ENCODE measurements around the gene SOX30. TPM values are rescaled to one million over a fixed set of nuclear protein-coding genes. Genes with fewer than 3 reads are reported as not detected.

Gene SOX30
- total RNA-seq, 4 donors from 2014 or later = 0.16 to 0.19 TPM; not detected in 2

GRCh38 chr5:157658893-157659292 lies 6.7 kb upstream of the SOX30 start:
- Histone ChIP-seq H3K9me3 (peaks cover 0 to 7% (median 0%) of the 10 kb centered on the region in 3 donors), H3K4me3 (no peak overlapping the region), H3K27ac (no peak overlapping the region), H3K4me1 (no peaks in the 10 kb centered on the region), H3K27me3 (no peaks in the 10 kb centered on the region), H3K36me3 (peaks cover 0 to 7% of the 10 kb centered on the region in 2 donors)
- WGBS, 2 donors (ENCODE audit: low coverage in 1 of 2) = 61 to 100% methylated on average over 1 of the region's 1 CpG
- ATAC-seq = no peak
- no peak for TF ChIP-seq POLR2A (IDR thresholded peaks at IDR 0.05)
- TF ChIP-seq CTCF (IDR thresholded peaks at IDR 0.05) = no peak
- TF ChIP-seq POLR2AphosphoS5 (IDR thresholded peaks at IDR 0.05) = no peak
- no peak for TF ChIP-seq EP300 (IDR thresholded peaks at IDR 0.05)

- peaks cover 0 to 7% (median 0%) of the 10 kb centered on the region in 3 donors for H3K9me3 ChIP-seq
- no peak overlapping the region for H3K27ac ChIP-seq
- peaks cover 0 to 7% of the 10 kb centered on the region in 2 donors for H3K36me3 ChIP-seq
- H3K4me3 ChIP-seq = no peak overlapping the region
- TF ChIP-seq CTCF (IDR thresholded peaks at IDR 0.05) (no peak), POLR2AphosphoS5 (IDR thresholded peaks at IDR 0.05) (no peak), EP300 (IDR thresholded peaks at IDR 0.05) (no peak), POLR2A (IDR thresholded peaks at IDR 0.05) (no peak)
- WGBS, 2 donors (ENCODE audit: low coverage in 1 of 2) = 83 to 93% methylated on average over 2 of the region's 2 CpGs
- ATAC-seq = no peak
- H3K4me1 ChIP-seq = no peaks in the 10 kb centered on the region
- no peaks in the 10 kb centered on the region for H3K27me3 ChIP-seq
Observed at GRCh38 chr5:157657516-157657915, 5.3 kb upstream of the SOX30 start.

GRCh38 chr5:157651623-157652376 lies 438 bp downstream of the SOX30 start:
- Histone ChIP-seq H3K4me1 (peaks cover 0 to 13% (median 0%) of the 10 kb centered on the region in 3 donors), H3K36me3 (no peaks in the 10 kb centered on the region), H3K27me3 (no peaks in the 10 kb centered on the region), H3K27ac (peak overlapping the region in 1 of 4 donors; percentile 74), H3K4me3 (peak overlapping the region; percentile 29 to 60), H3K9me3 (no peaks in the 10 kb centered on the region)
- ATAC-seq = peak; percentile 88
- WGBS, 2 donors (ENCODE audit: low coverage in 1 of 2) = 71% methylated on average over 13 of the region's 63 CpGs; no CpG with 5 or more reads in 1 of the 2 donors
- TF ChIP-seq CTCF (IDR thresholded peaks at IDR 0.05) (peak in 3 of 4 experiments; percentile 28 to 71 (median 35)), EP300 (IDR thresholded peaks at IDR 0.05) (no peak)

GRCh38 chr5:157650991-157651611 lies 1.1 kb downstream of the SOX30 start:
- H3K9me3 ChIP-seq = no peaks in the 10 kb centered on the region

More at GRCh38 chr5:157650991-157651611, 1.1 kb downstream of the SOX30 start:
- Histone ChIP-seq H3K4me3 (peak overlapping the region in 1 of 2 donors; percentile 60), H3K36me3 (no peaks in the 10 kb centered on the region), H3K4me1 (peaks cover 0 to 13% (median 0%) of the 10 kb centered on the region in 3 donors), H3K27ac (peak overlapping the region in 1 of 4 donors; percentile 74), H3K27me3 (no peaks in the 10 kb centered on the region)
- TF ChIP-seq POLR2A (IDR thresholded peaks at IDR 0.05) = no peak
- TF ChIP-seq CTCF (IDR thresholded peaks at IDR 0.05) = no peak
- TF ChIP-seq POLR2AphosphoS5 (IDR thresholded peaks at IDR 0.05) = no peak
- TF ChIP-seq EP300 (IDR thresholded peaks at IDR 0.05) = no peak
- 86% methylated on average over 5 of the region's 33 CpGs; no CpG with 5 or more reads in 1 of the 2 donors for WGBS, 2 donors (ENCODE audit: low coverage in 1 of 2)
- ATAC-seq = no peak

Measured in gastroesophageal sphincter (tissue), 4 donors.